Thyroid gland (tissue), 4 donors: ENCODE measurements around the gene AGBL1.

Experiments used
- CTCF ChIP-seq, 6 experiments: fragments of 200-600 bp in 3 of 6; fragments of 450-650 bp in 3 of 6; sonication (generic) in 3 of 6; IDR thresholded peaks; one replicate each; pipeline ENCODE4 v1.5.1; 2016 to 2019; ENCODE audit warnings: antibody characterized with exemption in 6 of 6, mild to moderate bottlenecking in 2 of 6, inconsistent platforms in 1 of 6, moderate library complexity in 1 of 6
- POLR2A ChIP-seq, 2 donors: fragments of 450-650 bp; IDR thresholded peaks; one replicate each; pipeline ENCODE4 v1.6.1; 2017; ENCODE audit warnings: antibody characterized with exemption in 2 of 2, mild to moderate bottlenecking in 2 of 2, moderate library complexity in 1 of 2

- no peak for TF ChIP-seq CTCF (IDR thresholded peaks at IDR 0.05)
- TF ChIP-seq POLR2A (IDR thresholded peaks at IDR 0.05): no peak
Measured at GRCh38 chr15:86741917-86742316, 662.2 kb downstream of the AGBL1 start.
